Measurements from ENCODE around the gene DENR.

- TF ChIP-seq, protein P1, sequence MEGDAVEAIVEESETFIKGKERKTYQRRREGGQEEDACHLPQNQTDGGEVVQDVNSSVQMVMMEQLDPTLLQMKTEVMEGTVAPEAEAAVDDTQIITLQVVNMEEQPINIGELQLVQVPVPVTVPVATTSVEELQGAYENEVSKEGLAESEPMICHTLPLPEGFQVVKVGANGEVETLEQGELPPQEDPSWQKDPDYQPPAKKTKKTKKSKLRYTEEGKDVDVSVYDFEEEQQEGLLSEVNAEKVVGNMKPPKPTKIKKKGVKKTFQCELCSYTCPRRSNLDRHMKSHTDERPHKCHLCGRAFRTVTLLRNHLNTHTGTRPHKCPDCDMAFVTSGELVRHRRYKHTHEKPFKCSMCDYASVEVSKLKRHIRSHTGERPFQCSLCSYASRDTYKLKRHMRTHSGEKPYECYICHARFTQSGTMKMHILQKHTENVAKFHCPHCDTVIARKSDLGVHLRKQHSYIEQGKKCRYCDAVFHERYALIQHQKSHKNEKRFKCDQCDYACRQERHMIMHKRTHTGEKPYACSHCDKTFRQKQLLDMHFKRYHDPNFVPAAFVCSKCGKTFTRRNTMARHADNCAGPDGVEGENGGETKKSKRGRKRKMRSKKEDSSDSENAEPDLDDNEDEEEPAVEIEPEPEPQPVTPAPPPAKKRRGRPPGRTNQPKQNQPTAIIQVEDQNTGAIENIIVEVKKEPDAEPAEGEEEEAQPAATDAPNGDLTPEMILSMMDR (IDR thresholded peaks at IDR 0.05): no peak
- TF ChIP-seq POLR2AphosphoS5 (IDR thresholded peaks at IDR 0.05; ENCODE audit: low read depth, low read length): no peak
These were observed 32.9 kb downstream of the DENR start for GRCh38 chr12:122785503-122785902.
